Lung (tissue), 12 donors: Measurements from ENCODE around the gene CXCL16. TPM values are rescaled to one million over a fixed set of nuclear protein-coding genes. Genes with fewer than 3 reads are reported as not detected.

Source experiments
- ATAC-seq: fragments of 200-7000 bp; cut with Tn5 transposase; one replicate; pipeline ENCODE4 v1.9.1; 2020; ENCODE audit warnings: moderate number of reproducible peaks; ENCODE audit not compliant: insufficient read depth, low FRiP score
- DNase-seq, 3 donors: peaks; one replicate each; pipeline ENCODE4 v3.0.0-alpha.2; 2013 to 2017
- H3K27ac ChIP-seq, 2 donors: one replicate each; pipeline ENCODE4 v1.5.1; 2013; ENCODE audit warnings: mild to moderate bottlenecking in 2 of 2, moderate library complexity in 2 of 2, control low read depth in 1 of 2, inconsistent platforms in 1 of 2, low read depth in 1 of 2, low read length in 1 of 2
- H3K27me3 ChIP-seq, 3 donors: one replicate each; pipeline ENCODE4 v1.5.1; 2013; ENCODE audit warnings: low read length in 2 of 3; ENCODE audit not compliant: control insufficient read depth in 3 of 3, insufficient read depth in 3 of 3
- H3K36me3 ChIP-seq, 4 donors: one replicate each; pipeline ENCODE4 v1.5.1; 2013; ENCODE audit warnings: low read length in 4 of 4, mild to moderate bottlenecking in 1 of 4, moderate library complexity in 1 of 4; ENCODE audit not compliant: control insufficient read depth in 4 of 4, insufficient read depth in 4 of 4
- H3K4me1 ChIP-seq, 5 donors: one replicate each; pipeline ENCODE4 v1.5.1; 2013; ENCODE audit warnings: low read length in 5 of 5, mild to moderate bottlenecking in 2 of 5, moderate library complexity in 1 of 5; ENCODE audit not compliant: control insufficient read depth in 5 of 5, insufficient read depth in 5 of 5
- H3K4me3 ChIP-seq: one replicate; pipeline ENCODE4 v1.5.1; 2013; ENCODE audit warnings: mild to moderate bottlenecking, control low read depth, moderate library complexity
- H3K9ac ChIP-seq, 2 donors: one replicate each; pipeline ENCODE4 v1.5.1; 2013; ENCODE audit warnings: low read length in 2 of 2, control low read depth in 1 of 2; ENCODE audit not compliant: insufficient read depth in 1 of 2
- H3K9me3 ChIP-seq, 4 donors: one replicate each; pipeline ENCODE4 v1.5.1; 2013; ENCODE audit warnings: low read length in 3 of 4, mild to moderate bottlenecking in 1 of 4, moderate library complexity in 1 of 4; ENCODE audit not compliant: control insufficient read depth in 4 of 4, insufficient read depth in 3 of 4
- WGBS, 2 donors: extraction: QIAGEN DNeasy Blood & Tissue Kit; methylation state at CpG; one replicate each; pipeline ENCODE4 v1.1.7; 2013; 5-methylcytosine and 5-hydroxymethylcytosine counted together
- polyA plus RNA-seq, 2 donors: library from polyadenylated mRNA; stranded (reverse); fragments of 200-250 nt; gene quantifications; one replicate each; pipeline ENCODE4 v1.2.1, GENCODE V29; 2013
- total RNA-seq, 2 donors: library from RNA; depleted of rRNA in 1 of 2; stranded (reverse); fragments of >200 nt in 1 of 2; gene quantifications; one replicate each; pipeline ENCODE4 v1.2.1, GENCODE V29; 2014 to 2021
- TF ChIP-seq, protein P1 (sequence below): IDR thresholded peaks from 2 replicates; pipeline ENCODE4 v1.5.1; 2012; ENCODE audit warnings: mild to moderate bottlenecking; ENCODE audit errors: control extremely low read depth, extremely low read depth
- donor health status: control.
- donor health status: control.
- donor health status: Bipolar disorder and iron deficiency.
- donor health status: healthy.
- donor health status: DM: yes; HTN: yes; CAD: no.

CXCL16 gene
- total and polyA plus RNA-seq, 4 donors, result 32.7 to 252 (median 111) TPM

DNA sequence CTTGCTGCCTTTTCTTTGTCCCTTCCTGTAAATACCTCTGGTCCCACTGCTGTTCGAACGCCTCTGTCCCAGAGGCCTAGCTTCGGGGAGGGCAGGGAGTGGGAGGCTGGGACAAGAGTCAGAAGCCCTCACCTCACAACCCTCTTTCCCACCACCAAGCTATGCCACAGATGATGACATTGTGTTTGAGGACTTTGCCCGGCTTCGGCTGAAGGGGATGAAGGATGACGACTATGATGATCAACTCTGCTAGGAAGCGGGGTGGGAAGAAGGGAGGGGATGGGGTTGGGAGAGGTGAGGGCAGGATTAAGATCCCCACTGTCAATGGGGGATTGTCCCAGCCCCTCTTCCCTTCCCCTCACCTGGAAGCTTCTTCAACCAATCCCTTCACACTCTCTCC, 18.9 kb downstream of the CXCL16 start:
- Histone ChIP-seq H3K27ac (peak overlapping the region in 1 of 2 donors; percentile 62), H3K9ac (no peak overlapping the region)
- ATAC-seq, result no peak

DNA sequence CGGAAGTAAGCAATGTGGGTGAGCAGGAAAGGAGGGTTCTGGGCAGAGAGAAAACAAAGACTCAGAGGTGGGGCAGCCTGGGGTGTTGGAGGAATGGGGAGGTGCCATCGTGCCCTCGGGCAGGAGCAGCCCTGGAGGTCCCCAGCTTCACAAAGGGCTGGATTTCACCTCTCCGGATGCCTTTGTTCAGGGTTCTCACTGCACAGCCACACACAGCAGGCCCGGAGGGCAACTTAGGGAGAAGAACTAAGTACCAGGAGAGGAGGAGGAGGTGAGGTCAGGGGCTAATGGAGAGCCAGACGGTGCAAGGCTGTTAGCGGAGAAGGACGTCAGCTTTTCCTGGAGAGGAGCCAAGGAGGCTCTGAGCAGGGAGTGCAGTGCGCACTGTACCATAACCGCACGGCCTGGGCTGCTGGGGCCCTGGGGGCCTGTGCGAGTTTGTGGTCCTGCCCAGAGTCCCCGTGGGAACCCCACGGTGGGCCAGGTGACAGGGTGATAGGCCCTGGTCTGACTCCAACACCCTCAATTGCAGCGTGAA, 20.0 kb downstream of the CXCL16 start:
- DNase-seq, result peak in 1 of 3 donors; percentile 33
- peaks cover 0 to 6% (median 0%) of the 10 kb centered on the region in 5 donors for H3K4me1 ChIP-seq
- ATAC-seq, result no peak

More for the DNA sequence above, 18.9 kb downstream of the CXCL16 start:
- 86 to 88% methylated on average over 7 of the region's 7 CpGs for WGBS, 2 donors
- TF ChIP-seq, protein P1, sequence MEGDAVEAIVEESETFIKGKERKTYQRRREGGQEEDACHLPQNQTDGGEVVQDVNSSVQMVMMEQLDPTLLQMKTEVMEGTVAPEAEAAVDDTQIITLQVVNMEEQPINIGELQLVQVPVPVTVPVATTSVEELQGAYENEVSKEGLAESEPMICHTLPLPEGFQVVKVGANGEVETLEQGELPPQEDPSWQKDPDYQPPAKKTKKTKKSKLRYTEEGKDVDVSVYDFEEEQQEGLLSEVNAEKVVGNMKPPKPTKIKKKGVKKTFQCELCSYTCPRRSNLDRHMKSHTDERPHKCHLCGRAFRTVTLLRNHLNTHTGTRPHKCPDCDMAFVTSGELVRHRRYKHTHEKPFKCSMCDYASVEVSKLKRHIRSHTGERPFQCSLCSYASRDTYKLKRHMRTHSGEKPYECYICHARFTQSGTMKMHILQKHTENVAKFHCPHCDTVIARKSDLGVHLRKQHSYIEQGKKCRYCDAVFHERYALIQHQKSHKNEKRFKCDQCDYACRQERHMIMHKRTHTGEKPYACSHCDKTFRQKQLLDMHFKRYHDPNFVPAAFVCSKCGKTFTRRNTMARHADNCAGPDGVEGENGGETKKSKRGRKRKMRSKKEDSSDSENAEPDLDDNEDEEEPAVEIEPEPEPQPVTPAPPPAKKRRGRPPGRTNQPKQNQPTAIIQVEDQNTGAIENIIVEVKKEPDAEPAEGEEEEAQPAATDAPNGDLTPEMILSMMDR, result no peak
- Histone ChIP-seq H3K9me3 (no peaks in the 10 kb centered on the region), H3K4me1 (peaks cover 0 to 6% (median 0%) of the 10 kb centered on the region in 5 donors), H3K27me3 (no peaks in the 10 kb centered on the region), H3K36me3 (peaks cover 0 to 38% (median 4%) of the 10 kb centered on the region in 4 donors), H3K4me3 (no peak overlapping the region)
- DNase-seq, result no peak

DNA sequence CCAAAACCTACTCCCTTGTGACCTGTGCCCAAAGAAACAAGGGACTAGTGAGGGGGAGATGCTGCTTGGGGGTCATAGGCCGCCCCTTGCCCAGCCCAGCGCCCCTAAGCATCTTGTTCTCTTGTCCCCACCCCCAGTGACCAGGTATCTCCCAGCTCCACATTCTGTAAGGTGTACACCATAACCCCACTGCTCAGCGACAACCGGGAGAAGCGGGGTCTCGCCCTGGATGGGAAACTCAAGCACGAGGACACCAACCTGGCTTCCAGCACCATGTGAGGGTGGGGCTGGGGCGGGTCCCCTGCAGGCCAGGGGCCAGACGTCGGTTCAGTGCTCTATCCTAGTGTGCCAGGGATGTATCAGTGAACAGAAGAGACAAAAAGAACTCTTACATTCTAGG, 20.6 kb downstream of the CXCL16 start:
- Histone ChIP-seq H3K27me3 (no peaks in the 10 kb centered on the region), H3K9me3 (no peaks in the 10 kb centered on the region), H3K36me3 (peaks cover 0 to 47% (median 7%) of the 10 kb centered on the region in 4 donors), H3K4me3 (no peak overlapping the region), H3K9ac (no peak overlapping the region), H3K27ac (no peak overlapping the region), H3K4me1 (peaks cover 0 to 6% (median 0%) of the 10 kb centered on the region in 5 donors)
- TF ChIP-seq, protein P1, result no peak
- WGBS, 2 donors, result 82 to 91% methylated on average over 10 of the region's 10 CpGs
- DNase-seq (no peak), ATAC-seq (no peak)

More for the DNA sequence above, 20.0 kb downstream of the CXCL16 start:
- H3K9ac ChIP-seq, result no peak overlapping the region
- 67 to 85% methylated on average over 15 of the region's 15 CpGs for WGBS, 2 donors
- H3K4me3 ChIP-seq, result no peak overlapping the region
- TF ChIP-seq, protein P1, result no peak
- no peaks in the 10 kb centered on the region for H3K9me3 ChIP-seq
- H3K27me3 ChIP-seq, result no peaks in the 10 kb centered on the region
- H3K36me3 ChIP-seq, result peaks cover 0 to 47% (median 7%) of the 10 kb centered on the region in 4 donors
- peak overlapping the region in 1 of 2 donors; percentile 7 for H3K27ac ChIP-seq
